Measurements from ENCODE around the gene MARCHF10. TPM values are rescaled to one million over a fixed set of nuclear protein-coding genes. Genes with fewer than 3 reads are reported as not detected.

The MARCHF10 gene
- total RNA-seq, 4 donors from 2014 or later = not detected

GRCh38 chr17:62653826-62654761, 154.0 kb downstream of the MARCHF10 start:
- TF ChIP-seq CTCF (IDR thresholded peaks at IDR 0.05; ENCODE audit: low read depth) = no peak

- no peak for TF ChIP-seq CTCF (IDR thresholded peaks at IDR 0.05; ENCODE audit: low read depth)
Measured at GRCh38 chr17:62653002-62653825, 154.9 kb downstream of the MARCHF10 start.

- TF ChIP-seq CTCF (IDR thresholded peaks at IDR 0.05; ENCODE audit: low read depth) = no peak
Measured at GRCh38 chr17:62652251-62653001, 155.7 kb downstream of the MARCHF10 start.

Small RNA genes lying within 50 kb of the gene (small RNA-seq; reads per million reads assigned to genes)
- gene RF00019 (0.49 reads per million), gene RNU6-446P (not detected)

Other genes with a start within 250 kb of the MARCHF10 start
- gene MRC2, start 180.6 kb downstream of the MARCHF10 start, total RNA-seq = 10 to 100 TPM; 10.6 to 40.5 (median 21.6) TPM
- 10 to 100 TPM; 22.5 to 39.7 (median 31.0) TPM for gene TANC2, start 157.9 kb upstream of the MARCHF10 start, total RNA-seq